ENCODE data around the gene XRCC4.

- no peak for TF ChIP-seq CTCF (IDR thresholded peaks at IDR 0.05)
- no peak for TF ChIP-seq POLR2A (IDR thresholded peaks at IDR 0.05)
Measured at GRCh38 chr5:83230511-83230910, 153.2 kb downstream of the XRCC4 start.
